Vagina (tissue), 2 donors: ENCODE results near the gene LINC01488.

Source experiments
- POLR2A ChIP-seq, 2 donors: fragments of 450-650 bp; IDR thresholded peaks; one replicate each; pipeline ENCODE4 v1.6.1; 2017; ENCODE audit warnings: antibody characterized with exemption in 2 of 2, mild to moderate bottlenecking in 2 of 2, moderate library complexity in 2 of 2
- POLR2AphosphoS5 ChIP-seq, 2 donors: sonication (generic); formaldehyde crosslinking; IDR thresholded peaks; one replicate each; pipeline ENCODE4 v1.9.0; 2017; ENCODE audit warnings: antibody characterized with exemption in 2 of 2, mild to moderate bottlenecking in 2 of 2, low read depth in 1 of 2; ENCODE audit not compliant: insufficient read depth in 1 of 2
- TF ChIP-seq, protein P1 (sequence below), 3 experiments: fragments of 450-650 bp in 2 of 3; fragments of 200-600 bp in 1 of 3; sonication (generic) in 1 of 3; IDR thresholded peaks; one replicate each; pipeline ENCODE4 v1.5.1; 2017 to 2019; ENCODE audit warnings: antibody characterized with exemption in 3 of 3, mild to moderate bottlenecking in 2 of 3, moderate library complexity in 2 of 3

- TF ChIP-seq, protein P1, sequence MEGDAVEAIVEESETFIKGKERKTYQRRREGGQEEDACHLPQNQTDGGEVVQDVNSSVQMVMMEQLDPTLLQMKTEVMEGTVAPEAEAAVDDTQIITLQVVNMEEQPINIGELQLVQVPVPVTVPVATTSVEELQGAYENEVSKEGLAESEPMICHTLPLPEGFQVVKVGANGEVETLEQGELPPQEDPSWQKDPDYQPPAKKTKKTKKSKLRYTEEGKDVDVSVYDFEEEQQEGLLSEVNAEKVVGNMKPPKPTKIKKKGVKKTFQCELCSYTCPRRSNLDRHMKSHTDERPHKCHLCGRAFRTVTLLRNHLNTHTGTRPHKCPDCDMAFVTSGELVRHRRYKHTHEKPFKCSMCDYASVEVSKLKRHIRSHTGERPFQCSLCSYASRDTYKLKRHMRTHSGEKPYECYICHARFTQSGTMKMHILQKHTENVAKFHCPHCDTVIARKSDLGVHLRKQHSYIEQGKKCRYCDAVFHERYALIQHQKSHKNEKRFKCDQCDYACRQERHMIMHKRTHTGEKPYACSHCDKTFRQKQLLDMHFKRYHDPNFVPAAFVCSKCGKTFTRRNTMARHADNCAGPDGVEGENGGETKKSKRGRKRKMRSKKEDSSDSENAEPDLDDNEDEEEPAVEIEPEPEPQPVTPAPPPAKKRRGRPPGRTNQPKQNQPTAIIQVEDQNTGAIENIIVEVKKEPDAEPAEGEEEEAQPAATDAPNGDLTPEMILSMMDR (IDR thresholded peaks at IDR 0.05) = no peak
- TF ChIP-seq POLR2A (IDR thresholded peaks at IDR 0.05) (no peak), POLR2AphosphoS5 (IDR thresholded peaks at IDR 0.05; ENCODE audit: insufficient read depth in 1 of 2, low read depth in 1 of 2) (peak; percentile 67 to 77)
Measured at GRCh38 chr11:69443138-69443967, 38.1 kb upstream of the LINC01488 start.
